CD4-positive, alpha-beta T cell treated with Interleukin-12 subunit alpha and Interleukin-12 subunit beta, for 1 hour (primary cell): ENCODE data around the gene TNFRSF19.
"Not testable (repeated sequence)": the region's sequence is repeated elsewhere in the genome, so short reads cannot be mapped to it uniquely, and the experiment has no call there.

Source experiments
- DNase-seq: peaks from one replicate; pipeline ENCODE4 v3.0.0-alpha.2; 2020

Gene TNFRSF19

DNA sequence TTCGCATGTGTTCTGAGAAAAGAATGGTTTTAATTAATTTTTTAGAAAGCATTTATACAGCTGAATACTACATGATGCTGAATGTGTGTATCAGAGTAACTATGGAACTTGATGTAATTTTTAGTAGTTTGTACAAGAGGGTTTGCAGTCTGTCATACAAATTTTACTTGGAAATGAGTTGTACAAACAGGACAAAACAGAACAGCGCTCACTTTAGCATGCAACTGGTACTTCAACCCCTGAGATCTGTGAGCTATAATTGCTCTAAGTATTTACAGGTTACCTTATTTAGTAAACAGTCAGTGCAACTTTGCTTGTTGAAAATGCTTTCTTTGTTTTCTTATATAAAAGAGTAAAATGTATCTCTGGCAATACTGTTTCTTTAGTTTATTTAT, 706 bp downstream of the TNFRSF19 start:
- no peak for DNase-seq

DNA sequence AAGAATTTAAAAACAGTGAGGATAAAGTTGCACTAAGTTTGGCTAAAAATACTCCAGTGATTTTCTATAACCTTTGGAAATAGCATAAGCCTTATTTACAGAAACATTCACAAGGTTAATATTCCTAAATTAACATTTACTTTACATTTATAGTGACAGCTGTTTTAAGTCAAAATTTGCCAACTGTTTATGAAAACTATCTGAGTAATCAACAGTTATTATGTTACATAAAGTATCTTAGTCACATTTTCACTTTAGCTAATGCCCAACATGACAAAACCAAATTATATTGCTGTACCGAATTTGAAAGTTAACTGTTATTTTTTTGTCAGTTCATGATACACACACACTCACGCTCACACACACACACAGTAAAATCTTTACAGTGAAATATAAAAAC, 1.2 kb downstream of the TNFRSF19 start:
- DNase-seq = no peak

- no peak for DNase-seq
Measured at GRCh38 chr13:23572836-23573235, 2.6 kb downstream of the TNFRSF19 start.

- no peak for DNase-seq
Measured at GRCh38 chr13:23574421-23575145, 4.4 kb downstream of the TNFRSF19 start.

DNA sequence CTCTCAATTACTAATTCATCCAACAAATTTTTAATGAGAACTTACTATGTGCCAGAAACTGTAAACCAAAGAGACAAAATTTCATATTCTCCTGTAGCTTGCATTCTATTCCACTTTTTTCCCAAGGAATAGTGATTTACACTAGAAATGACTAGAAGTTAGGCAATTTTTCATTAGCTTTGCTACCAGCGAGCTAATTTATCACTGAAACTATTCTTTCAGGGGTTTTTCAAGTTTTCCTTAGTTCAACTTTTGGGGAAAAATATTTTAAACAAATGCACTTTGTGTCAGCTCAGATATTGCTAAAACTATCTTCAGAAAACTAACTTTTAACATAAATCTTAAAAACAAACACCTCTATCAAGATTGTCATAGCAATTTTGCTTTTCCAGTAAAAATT, 5.4 kb downstream of the TNFRSF19 start:
- no peak for DNase-seq

GRCh38 chr13:23578411-23579071, 8.3 kb downstream of the TNFRSF19 start:
- DNase-seq = peak; percentile 65

DNA sequence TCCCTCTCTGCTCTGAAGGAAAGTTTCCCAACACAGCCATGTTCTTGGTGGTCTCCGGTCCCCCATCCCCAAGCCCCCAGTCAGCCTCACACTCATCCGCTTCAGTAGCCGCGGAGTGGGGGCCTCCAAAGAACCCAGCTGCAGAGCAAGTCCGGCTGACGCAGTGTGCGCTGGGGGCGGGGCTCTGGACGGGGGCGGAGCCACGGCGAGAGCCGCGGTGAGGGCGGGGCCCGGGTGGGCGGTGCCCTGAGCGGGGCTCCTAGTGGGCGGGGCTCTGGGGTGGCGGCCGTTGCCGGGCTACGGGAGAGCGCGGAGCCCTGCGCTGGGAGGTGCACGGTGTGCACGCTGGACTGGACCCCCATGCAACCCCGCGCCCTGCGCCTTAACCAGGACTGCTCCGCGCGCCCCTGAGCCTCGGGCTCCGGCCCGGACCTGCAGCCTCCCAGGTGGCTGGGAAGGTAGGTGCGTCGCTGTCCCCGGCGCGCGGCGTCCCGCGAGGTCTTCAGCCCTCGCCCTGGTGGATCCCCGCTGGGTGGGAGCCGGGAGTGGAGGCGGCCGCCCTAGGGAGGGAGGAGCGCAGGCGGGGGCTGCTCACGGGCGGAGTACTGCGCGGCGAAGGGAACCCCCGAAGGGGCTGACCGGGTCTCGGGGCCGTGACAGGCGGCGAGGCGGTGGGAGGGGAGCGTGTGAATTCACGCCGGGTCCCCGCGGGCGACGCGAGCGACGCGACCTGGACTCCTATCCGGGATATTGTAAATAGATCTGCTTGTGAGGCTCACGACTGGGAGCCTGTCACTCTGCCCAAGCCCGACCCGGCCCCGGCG, 9.1 kb downstream of the TNFRSF19 start:
- peak; percentile 92 for DNase-seq

DNA sequence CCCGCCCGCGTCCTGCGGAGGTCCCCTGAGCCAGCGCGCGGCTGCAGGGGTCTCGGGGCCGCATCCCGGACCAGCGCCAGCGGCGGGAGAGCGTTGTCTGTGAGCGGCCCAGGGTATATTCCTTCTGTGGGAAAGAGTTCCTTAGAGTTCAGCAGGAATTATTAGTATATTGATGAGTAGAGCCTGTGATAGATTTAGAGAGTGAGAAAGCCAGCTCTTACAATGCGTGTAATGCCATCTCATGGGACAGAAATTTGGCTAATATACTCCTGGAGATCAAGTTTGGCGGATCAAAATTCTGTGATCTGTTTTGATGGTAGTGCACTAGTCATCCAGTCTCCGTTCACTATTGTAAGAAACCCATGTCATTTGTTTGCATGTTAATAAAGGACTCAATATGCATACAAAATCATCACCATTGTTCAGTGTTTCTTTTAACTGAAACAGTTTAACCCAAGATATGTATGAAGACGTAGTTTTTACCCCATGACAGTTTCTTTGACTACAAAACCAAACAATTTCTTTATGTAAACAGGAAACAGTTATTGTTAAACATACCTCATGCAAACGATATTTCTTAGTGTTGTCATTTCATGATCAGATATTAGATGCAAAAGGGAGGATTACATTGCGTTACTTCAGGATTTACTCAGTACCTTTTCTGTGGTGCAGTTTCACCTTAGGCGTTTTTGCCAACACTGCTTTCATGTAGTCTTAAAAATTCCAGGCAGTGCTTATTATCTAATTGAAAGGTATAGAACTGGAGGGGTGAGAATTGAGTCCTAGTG, 9.9 kb downstream of the TNFRSF19 start:
- DNase-seq = no peak

DNA sequence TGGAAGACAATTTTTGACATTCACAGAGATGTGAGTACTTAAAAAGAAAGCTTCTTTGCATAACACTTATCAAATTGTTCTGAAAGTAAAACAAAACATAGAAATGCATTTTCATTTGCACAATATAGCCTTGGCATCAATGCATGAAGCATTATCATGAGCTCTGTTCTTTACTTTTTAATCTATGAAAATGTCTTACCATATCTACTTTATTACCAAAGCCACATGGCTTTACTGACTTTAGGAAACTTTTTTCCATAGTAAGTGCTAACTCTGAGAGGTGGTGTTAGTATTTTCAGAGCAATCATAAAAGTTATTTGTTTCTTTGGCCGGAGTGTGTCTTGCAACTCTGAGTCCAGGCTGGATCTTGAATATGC, 10.5 kb downstream of the TNFRSF19 start:
- DNase-seq = no peak

- no peak for DNase-seq
Measured at GRCh38 chr13:23583491-23583890, 13.3 kb downstream of the TNFRSF19 start.

- DNase-seq = no peak
Measured at GRCh38 chr13:23584275-23584674, 14.1 kb downstream of the TNFRSF19 start.

DNA sequence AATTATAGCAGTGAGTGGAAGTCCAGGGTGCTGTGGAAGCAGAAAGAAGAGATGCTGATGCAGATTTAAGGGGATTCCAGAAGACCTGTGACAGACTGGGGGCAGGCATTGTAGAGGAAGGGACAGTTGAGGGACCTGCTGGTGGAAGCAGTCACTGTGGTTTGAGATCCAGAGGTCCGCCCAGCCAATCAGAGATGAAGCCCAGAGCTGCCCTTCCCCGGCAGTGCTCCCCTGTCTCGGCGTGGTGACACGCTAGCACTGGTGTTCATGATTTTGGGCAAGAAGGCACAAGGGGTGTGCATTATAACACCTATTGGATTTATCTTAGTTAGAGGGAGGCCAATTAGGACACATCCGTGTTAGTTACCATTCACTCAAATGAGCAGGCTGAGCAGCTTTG, 16.1 kb downstream of the TNFRSF19 start:
- no peak for DNase-seq

GRCh38 chr13:23588666-23589065, 18.5 kb downstream of the TNFRSF19 start:
- no peak for DNase-seq

DNA sequence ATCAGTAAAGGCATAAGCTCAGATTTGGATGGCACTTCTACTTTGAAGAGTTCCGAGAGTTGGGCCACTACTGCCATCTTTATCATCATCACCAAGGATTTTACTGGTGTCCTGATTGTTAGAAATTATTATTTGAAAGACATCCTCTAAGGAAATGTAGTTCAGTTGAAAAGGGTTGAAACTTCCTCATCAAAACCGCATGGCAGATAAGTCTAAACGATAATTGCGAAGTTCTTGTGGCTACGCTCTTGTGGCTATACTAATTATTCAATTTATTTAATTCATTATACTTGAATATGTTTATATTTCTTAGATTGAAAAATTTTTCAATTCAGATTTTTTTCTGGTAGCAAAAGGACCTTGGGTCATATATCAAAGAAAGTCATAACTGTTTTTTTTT, 22.4 kb downstream of the TNFRSF19 start:
- no peak for DNase-seq

GRCh38 chr13:23593148-23593547, 22.9 kb downstream of the TNFRSF19 start:
- DNase-seq = no peak

GRCh38 chr13:23594290-23594689, 24.1 kb downstream of the TNFRSF19 start:
- DNase-seq = not testable (repeated sequence)

DNA sequence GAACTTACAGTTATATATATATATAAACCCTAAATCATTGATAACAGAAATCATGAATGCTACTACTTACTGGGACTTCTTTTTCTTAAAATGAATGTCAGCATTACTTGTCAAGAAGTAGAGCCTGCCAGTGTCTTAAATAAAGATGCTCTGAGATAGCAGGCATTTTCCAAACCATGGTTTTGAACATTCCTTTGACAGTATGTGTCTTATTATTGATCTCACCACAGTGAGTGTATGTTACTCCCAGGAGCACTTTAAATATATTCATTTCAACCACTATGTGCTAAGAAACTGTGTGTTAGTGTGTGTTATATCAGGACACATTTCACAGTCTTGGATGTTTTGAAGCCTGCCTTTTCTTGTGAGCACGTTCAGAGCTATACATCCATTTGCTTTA, 28.2 kb downstream of the TNFRSF19 start:
- no peak for DNase-seq

- no peak for DNase-seq
Measured at GRCh38 chr13:23599083-23599925, 29.1 kb downstream of the TNFRSF19 start.

- no peak for DNase-seq
Measured at GRCh38 chr13:23600100-23600499, 29.9 kb downstream of the TNFRSF19 start.

DNA sequence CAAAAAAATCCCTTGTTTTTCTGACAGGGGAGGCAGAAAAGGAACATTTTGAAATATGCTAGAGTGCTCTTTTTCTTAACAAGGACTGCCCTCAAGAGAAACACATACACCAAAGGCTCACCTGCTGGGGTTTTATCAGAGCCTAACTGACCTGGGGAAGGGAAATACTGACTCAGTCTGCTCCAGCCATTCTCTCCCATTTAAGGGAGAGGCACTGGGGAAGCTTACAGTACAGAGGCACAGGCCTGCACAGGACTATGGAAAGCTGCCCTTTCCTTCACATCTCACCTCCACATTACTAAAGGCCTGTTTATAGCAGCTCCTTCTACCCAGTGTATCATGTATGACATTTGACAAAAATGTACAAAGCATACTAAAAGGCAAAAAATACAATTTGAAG, 30.3 kb downstream of the TNFRSF19 start:
- DNase-seq = no peak

DNA sequence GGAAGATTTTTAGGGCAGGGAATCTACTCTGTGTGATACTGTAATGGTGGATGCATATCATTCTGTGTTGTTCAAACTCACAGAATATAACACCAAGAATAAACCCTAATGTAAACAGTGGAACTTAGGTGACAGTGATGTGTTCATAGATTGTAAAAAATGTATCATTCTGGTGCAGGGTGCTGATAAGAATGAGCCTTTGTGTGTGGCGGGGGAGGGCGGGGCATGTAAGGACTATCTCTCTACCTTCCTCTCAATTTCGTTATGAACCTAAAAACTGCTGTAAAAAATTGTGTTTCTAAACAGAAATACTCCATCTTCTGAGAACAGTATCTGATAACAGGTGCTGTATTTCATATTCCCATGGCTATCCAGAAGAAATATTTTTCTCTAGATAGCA, 35.6 kb downstream of the TNFRSF19 start:
- DNase-seq = no peak

DNA sequence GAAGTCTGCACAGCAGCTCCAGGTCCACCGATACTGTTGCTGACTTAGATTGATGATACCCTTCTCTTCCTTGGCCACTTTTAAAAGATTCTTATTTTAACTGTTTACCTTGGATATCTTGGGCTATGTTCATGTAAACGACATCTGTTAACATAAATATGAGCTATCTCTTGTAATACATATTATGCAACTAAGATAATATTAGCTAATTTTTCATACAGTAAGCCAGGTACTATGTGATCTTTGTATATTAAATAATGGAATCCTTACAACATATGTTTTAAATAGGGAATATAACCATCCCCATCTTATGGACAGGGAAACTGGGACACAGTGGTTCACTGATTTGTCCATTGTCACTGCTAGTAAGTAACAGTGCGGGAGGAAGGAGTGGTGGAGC, 37.9 kb downstream of the TNFRSF19 start:
- DNase-seq = no peak
